HG03460 (cell line): ENCODE data around the gene RNF167.
A peak's percentile ranks its signal among the peaks of the same experiment; 100 is the strongest.

Experiments
- ATAC-seq: cut with Tn5 transposase; IDR thresholded peaks from one replicate; pipeline ENCODE4 v1.9.1; 2021; ENCODE audit not compliant: unreplicated experiment

Gene RNF167

DNA sequence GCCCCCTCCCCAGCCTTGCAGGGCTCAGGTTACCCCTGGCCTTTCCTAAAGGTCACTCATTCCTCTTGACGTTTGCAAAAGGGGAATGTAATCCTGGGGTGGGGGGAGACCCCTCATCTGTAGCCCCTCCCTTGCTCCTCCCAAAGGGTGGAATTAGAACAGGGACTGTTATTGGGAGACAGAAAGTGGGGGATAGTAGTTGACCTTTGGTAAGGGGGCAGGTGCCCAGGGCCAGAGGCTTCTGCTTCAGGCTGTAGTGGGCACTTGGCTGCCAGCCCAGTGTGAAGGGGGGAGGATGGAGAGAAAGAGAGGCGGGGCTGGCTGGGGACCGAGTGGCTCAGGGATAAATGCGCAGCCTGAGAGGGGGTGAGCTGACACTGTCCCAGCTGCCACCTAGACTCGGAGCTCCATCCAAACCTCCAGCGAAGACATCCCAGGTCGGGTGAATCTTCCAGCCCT is 10.7 kb downstream of the RNF167 start, which contains the start of gene ENO3:
TSS of gene ENO3 (plus strand) at position 374 of the 459 bp plus-strand sequence. CDS start 711 bp downstream, outside the sequence.
- no peak for ATAC-seq

GRCh38 chr17:4951486-4951885 is 11.4 kb downstream of the RNF167 start:
- no peak for ATAC-seq

DNA sequence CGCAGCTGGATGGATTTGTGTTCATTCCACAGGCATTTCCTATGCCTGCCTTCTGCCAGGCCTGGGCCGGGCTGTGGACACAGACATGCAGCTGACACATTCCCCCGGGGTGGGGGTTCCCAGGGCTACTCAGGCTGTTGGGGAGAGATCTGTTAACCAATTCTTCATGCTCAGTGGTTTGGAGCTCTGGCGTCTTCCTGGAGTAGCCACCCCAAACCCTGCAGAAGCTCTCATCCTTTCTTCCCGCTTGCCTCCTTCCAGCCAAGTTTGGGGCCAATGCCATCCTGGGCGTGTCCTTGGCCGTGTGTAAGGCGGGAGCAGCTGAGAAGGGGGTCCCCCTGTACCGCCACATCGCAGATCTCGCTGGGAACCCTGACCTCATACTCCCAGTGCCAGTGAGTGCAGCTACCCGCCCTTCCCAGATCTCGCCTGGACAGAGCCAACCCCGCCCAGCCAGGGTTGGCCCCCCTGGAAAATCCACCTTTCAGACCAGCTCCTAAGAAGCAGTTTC is 13.4 kb downstream of the RNF167 start:
- no peak for ATAC-seq

GRCh38 chr17:4955091-4955490 is 15.0 kb downstream of the RNF167 start:
- ATAC-seq = no peak

- no peak for ATAC-seq
Observed at GRCh38 chr17:4956493-4957061, 16.5 kb downstream of the RNF167 start.

GRCh38 chr17:4958102-4958501 is 18.0 kb downstream of the RNF167 start:
- no peak for ATAC-seq

DNA sequence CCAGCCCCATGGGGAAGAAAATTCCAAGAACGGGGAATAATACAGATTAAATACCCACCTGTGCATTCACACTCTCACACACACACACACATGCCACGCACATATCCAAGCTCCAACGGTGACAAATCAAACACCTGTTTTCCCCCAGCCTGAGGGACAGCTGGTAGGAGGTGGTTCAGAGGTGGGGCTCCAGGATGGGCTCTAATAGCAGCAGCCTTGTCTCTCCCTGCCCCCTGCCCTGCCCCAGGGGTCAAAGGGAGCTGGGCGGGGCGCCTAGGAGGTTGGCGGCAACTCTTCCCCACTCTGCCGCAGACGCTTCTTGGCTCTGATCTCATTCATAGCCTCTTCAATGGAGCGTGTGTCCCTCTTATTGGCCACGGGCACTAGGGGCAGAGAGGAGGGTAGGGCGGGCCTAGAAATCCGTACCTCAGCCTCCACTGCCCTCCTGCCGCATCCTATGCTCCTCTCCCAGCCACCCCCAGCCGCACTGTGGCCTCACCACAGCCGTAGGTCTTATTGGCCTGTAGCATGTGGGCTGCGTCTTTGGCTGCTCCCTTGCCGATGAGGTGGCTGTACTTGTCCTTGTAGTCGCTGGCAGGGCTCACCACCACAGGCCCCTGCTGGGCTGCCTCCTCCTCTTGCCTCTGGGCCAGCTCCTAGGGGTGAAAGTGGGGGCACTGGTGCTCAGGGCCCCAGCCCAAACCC is 19.3 kb downstream of the RNF167 start:
- no peak for ATAC-seq

DNA sequence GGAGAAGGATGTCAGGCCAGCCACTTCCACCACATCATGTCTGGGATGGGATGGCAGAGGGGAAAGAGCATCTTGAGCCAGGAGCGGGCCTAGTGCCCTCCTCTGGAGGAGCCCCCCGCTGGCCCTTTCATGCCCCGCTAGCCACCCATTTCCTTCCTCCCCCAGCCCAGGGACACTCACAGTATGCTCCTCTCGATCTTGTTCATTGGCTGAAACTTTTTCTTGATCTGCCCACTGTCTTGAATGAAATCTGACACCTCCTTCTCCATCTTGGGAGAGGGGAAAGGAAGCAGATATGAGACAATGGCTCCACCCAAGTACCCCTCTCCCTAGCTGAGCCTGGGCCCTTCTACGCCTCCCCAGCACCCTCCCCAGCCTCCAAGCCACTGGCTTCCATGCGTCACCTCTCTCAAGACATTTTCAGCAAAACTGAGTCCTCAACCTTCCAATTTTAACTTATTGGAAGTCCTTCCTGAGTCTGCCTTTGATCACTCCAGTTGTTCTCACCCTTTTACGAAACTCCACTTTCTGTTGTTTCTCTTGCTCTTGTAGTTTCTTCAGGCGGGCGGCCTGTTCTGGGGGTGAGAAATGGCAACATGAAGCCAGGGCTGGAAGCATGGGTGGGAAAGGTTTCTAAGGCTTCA is 20.3 kb downstream of the RNF167 start:
- no peak for ATAC-seq

- ATAC-seq = no peak
Observed at GRCh38 chr17:4965311-4965986, 25.4 kb downstream of the RNF167 start.

DNA sequence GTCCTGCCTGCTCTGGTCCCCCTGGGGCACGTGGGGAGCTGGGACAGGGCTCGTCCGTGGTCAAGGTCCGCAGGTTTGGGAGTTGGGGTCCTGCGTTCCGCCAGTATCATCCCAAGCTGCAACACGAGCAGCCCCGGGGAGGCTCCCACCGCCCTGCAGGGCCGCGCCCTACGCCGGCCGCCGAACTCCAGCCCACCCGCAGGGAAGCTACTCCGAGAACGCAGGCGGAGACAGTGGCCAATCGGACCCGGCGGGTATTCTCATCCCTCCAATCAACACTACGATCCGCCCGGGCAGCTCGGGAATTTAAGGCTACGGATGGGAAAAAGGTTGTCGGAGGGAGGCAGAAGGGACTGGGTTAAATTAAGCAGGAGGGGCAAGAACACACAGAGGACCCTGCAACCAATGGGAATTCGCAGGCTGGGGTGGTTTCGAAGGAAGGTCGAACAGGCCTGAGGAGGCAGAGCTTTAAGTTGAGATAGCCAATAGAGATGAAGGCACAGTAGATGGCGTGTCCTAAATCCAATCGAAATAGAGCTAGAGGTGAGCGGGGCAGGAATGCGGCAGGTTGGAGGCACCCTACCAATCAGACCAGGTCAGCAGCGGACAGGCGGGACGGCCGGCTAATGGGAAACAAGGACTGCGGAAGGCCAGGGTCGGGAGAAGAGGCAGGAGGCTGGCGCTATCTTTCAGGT is 26.9 kb downstream of the RNF167 start:
- ATAC-seq = peak; percentile 79

DNA sequence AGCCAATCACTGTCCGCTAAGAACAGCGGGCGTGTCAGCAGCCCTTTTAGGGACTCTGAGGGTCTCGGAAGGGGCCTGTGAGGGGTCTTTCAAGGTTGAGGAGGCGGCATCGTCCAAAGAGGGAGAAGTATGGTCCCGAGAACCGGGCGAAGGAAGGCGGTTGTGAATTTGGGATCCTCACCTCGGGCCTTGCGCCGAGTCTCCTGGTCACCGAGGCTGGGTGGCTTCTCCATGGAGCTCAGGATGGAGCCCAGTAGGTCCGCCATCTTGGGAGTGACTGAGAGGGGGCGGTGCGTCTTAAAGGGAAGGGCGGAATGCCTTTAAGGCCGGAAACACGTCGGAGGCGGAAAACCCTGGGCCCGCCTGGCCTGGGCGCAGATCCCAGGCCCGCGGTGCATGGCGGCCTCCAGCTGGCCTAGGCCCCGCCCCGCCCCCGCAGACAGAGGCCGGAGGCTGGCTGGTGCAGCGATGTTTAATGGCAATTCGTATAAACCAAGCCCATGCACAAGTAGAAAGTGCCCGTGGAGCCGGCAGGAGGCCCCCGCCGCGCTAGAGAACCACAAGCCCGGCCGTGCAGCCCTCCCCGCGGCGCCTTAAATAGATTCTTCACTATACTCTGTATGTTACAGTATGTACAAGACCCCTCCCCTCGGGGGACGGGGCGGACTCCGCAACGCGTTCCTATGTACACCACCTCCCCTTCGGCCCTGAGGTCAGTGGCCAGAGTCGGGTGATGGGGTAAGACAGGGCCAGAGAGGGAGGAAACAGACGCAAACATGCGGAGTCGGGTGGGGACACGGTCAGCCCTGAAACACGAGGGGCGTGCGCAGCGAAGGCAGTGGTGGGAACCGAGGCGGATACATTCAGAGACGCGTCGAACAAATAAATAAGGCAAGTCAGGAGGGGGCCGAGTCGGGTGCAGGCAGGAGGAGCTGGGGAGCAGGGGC is 27.7 kb downstream of the RNF167 start, which contains the start of gene SPAG7:
TSS of gene SPAG7 (minus strand) at position 279 of the 947 bp plus-strand sequence. CDS start at position 266, 13 bp downstream.
- ATAC-seq = peak; percentile 57

- ATAC-seq = no peak
Observed at GRCh38 chr17:4968486-4969046, 28.5 kb downstream of the RNF167 start.

DNA sequence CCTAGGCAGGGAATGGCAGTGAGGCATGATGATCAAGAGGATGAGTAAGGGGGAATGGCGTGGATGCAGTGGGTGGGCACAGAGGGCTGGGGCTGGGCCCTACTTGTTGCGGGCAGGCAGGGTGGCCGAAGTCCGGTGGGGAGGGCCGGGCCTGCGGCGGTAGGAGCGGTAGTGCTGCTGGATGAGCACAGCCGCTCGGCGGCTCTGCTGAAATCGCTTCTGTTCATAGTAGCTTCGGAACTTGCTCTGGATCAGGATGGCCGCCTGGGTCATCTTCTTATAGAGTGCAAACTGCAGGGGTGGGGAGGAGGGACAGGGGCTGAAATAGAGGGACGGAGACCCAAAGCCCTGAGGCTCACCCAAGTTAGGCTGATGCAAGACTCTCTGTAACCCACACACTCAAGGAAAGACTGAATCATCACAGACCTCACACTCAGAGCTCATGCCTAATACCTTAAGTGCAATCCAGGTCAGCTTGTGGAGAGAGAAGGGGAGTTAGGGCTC is 29.0 kb downstream of the RNF167 start:
- no peak for ATAC-seq

DNA sequence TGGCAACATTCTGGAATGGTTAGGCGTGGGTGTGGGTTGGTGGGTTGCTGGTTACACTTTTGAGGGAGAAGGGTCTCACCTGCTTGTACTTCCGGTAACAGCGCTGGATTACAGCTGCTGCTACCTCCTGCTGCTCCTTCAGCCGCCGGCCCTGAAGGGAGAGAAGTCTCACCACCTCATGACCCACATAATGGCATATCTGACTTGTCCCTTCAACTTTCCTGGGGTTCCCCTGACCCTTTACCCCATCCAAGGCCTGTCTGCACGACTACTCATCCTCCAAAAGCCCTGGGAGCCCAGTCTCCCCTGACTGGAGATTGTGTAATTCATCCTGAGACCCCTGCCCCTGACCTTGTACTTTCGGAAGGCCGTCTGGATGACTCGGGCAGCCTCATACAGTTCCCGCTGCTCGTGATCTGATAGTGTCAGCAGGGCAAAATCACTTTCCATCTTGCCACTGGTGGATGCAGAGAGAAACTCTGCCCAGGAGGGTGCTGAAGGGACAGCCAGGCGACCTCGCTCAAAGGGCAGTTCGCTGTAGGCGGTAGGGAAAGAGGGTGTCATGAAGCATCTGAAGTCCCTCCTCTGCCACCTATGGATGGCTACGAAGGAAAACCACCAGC is 29.6 kb downstream of the RNF167 start:
- ATAC-seq = no peak

DNA sequence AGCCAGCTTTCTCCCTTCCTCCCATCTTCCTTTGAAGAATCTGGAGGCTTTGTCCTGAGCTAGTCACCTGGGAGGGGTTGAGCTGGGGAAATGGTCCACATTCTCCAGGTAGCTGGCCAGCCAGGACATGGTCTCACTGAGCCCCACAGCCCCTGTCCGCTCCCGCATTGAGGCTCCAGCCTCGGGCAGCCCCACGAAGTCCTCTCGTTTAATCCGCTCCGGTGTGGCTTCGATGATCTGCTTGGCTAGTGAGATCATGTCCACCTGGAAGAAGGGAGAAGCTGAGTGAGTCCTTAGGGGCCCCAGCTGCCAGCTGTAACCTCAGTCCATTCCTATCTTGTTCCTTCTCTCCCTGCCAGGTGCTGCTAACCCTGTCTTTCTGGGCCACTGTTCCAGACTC is 30.2 kb downstream of the RNF167 start:
- ATAC-seq = no peak

GRCh38 chr17:4971826-4972225 is 31.8 kb downstream of the RNF167 start:
- no peak for ATAC-seq

DNA sequence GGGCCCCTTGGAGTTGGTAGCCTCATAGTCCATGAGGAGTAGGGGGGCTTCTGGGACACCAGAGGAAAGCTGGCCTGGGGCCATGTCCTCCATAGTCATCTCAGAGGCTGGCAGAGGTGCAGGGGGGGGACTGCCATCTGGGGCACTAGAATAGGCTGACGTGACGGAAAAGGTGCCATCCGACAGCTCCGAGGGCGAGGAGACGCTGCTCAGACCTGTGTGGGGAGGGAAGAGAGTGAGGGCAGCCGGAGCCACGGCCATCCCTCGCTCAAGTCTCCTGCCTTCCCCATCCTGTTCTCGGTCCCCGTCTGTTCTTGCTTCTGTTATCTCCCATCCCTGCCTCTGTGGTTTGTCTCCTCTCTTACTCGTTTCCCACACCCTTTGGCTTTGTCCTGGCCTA is 32.3 kb downstream of the RNF167 start:
- ATAC-seq = no peak

- ATAC-seq = no peak
Observed at GRCh38 chr17:4972752-4973151, 32.7 kb downstream of the RNF167 start.
